RPMI7951 (cell line): ENCODE measurements around the gene TSC1. TPM values are rescaled to one million over a fixed set of nuclear protein-coding genes. Genes with fewer than 3 reads are reported as not detected.

ENCODE experiments used
- DNase-seq: peaks from one replicate; pipeline ENCODE4 v3.0.0-alpha.2; 2012; ENCODE audit warnings: low read depth
- total RNA-seq: library from RNA; depleted of rRNA; stranded (reverse); fragments of >200 nt; shearing (Covaris generic); gene quantifications from 2 replicates; pipeline ENCODE4 v1.2.3, GENCODE V29; 2014

TSC1 gene
- total RNA-seq, 1 experiment from 2014 or later, result 20.7 TPM

GRCh38 chr9:132888151-132888550 lies 56.3 kb downstream of the TSC1 start:
- DNase-seq, result no peak

GRCh38 chr9:132887181-132888120 lies 57.0 kb downstream of the TSC1 start:
- DNase-seq, result no peak

DNA sequence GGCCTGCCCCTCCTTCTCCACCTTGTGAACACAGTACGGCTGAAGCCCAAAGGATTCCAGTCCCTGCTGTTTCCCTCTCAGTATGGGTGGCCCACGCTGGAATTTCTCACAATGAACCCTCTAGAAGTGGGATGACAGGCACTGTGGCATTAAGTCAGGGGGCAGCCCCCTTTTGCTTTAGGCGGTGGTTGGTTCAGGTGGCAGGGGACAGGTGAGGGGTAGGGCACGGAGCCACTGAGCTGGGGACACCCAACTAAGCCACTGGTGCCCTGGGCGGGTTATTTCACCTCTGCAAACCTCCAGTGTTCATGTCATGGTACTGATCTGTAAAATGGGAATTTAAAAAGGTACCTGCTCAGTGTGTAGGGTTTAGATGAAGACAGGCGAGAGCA lies 58.1 kb downstream of the TSC1 start:
- DNase-seq, result no peak

- no peak for DNase-seq
Measured at GRCh38 chr9:132885720-132886333, 58.6 kb downstream of the TSC1 start.

- DNase-seq, result no peak
Measured at GRCh38 chr9:132883349-132884294, 60.8 kb downstream of the TSC1 start.

GRCh38 chr9:132882616-132883015 lies 61.8 kb downstream of the TSC1 start:
- no peak for DNase-seq

DNA sequence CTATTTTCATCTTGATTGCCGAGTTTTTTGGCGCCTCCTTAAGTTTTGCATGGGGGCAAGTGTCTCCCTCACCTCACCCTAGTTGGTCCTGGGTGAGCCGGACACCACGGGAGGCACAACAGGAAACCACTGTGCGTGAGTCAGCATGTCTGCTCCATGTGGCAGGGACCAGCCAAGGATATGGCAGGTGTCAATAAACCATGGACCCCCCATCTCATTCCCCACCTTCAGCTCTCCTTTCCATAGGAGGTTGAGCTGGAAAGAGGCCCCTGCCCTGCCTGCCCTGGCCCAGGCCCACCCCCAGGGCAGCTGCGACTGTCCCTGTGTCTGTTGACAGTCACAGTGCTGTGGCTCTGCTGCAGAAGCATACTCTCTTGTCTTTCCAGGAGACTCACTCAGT lies 62.6 kb downstream of the TSC1 start:
- DNase-seq, result no peak

DNA sequence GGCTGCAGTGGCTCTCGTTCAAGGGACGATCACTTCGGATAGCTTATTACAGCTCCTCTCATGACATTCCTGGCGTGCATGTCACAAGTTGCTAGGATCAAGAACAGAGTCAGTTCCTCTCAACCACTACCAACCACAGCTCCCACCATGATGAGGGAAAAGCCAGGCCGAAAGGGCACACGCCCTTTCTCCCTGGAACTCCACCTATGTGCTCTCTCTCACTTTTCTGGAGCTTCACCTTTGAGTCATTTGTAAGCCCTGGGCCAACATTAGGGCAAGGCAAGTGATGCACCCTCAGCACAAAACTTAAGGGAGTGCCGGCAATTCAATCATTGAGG lies 64.1 kb downstream of the TSC1 start:
- DNase-seq, result peak; percentile 37

GRCh38 chr9:132879457-132880323 lies 64.7 kb downstream of the TSC1 start:
- DNase-seq, result peak; percentile 23

DNA sequence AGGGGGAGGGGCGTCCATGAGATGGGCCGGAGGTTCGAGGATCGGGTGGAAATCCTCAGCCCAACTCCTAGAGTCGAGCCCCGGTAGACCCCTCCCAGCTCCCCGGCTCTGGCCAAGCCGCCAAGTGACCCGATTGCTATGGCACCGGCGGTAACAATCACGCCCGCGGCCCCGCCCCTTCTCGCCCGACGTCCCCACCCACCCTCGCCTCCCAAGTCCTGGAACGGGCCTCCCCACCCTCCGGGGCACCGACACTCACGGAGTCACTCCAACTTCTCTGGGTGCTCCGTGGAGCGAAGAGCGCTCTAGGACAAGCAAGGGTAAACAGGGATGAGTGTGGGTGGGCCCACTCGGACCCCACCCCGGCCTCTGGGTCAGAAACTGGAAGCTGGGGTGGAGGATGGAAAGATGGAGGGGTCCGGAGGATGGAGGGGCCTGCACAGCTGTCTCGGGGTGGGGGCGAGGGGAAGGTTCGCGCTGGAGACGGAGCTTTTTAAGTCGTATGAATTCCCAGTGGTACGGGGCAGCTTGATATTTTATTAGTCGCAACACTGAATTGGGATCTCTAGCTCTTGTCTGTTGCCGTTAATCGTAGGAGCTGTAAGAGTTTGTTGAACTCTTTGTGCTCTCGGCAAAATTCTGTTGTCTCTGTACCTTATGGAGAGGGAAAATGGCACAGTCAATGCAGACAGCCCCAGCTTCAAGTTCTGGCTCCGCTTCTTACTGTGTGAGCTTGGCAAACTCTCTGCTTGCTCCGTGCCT lies 65.5 kb downstream of the TSC1 start, which contains the start of gene SPACA9:
SPACA9 (plus strand) TSS at position 204 of the 762 bp plus-strand sequence. CDS start 5,050 bp downstream, outside the sequence.
- peak; percentile 52 for DNase-seq

- DNase-seq, result peak; percentile 67
Measured at GRCh38 chr9:132877824-132878694, 66.4 kb downstream of the TSC1 start, which contains the start of gene AK8. AK8 (minus strand) TSS chr9:132878284; CDS start chr9:132878255, 29 bp downstream.

DNA sequence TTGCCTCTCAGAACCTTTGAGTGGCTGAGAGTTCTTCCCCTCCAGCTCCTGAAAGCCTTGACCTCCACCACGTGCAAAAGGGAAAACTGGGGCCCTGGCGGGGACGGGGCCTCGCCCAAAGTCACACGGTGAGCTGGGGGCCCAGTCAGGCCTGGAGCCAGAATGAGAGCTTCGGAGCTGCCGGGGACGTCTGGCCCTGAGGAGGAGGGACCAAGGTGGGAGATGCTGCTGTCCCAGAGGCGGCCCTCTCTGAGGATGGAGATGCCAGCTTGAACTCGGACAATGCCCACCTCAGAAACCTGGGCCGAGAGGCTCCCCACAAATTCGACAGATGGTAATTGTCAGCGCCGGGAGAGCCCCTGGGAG lies 67.0 kb downstream of the TSC1 start:
- no peak for DNase-seq

DNA sequence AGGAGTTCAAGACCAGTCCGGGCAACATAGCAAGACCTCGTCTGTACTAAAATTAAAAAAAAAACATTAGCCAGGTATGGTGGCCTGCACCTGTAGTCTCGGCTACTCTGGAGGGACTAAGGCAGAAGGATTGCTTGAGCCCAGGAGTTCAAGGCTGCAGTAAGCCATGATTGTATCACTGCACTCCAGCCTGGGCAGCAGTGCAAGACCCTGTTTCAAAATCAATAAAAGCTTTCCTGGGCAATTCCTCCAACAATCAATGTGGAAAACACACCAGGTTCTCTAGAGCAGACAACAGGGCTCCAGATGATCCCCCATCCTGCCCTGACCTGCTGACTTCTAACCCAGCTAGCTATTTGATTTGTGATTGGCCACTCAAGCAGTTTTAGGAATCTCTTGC lies 67.6 kb downstream of the TSC1 start:
- no peak for DNase-seq

DNA sequence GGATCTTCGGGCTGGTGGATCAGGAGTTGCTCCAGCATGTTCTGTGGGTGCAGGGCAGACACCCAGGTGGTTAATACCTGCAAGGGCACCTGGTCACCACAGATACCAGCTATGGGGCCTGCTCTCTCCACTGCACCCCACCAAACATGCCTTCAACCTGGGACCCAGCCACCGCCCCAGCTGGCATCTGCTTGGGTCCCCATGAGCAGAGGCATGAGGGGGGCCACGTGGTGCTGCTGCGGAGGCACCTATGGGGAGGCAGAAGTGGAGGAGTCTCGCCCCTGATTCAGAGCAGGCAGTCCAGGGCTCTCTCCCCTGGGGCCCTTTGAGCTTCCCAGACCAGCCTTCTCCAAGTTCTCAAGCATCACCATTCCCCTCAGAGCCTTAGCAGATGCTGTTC lies 69.3 kb downstream of the TSC1 start:
- DNase-seq, result no peak

DNA sequence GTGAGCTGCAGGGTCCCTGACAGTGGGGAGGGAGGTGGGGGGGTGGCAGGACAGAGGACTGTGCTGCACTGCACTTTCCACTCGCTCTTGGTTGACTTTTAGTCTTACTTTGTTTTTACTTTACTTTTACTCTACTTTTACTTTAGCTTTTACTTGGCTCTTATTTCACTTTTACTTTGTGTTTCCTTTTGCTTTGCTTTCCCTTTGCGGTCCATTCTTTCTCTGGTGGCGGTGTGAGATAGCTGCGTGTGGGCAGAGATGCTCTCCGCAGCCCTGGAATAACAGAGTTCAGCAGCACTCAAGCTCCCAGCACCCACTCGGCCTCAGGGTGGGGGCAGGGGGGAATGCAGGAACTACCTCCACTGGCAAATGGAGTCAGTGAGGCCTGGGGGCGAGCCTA lies 71.0 kb downstream of the TSC1 start:
- no peak for DNase-seq

- DNase-seq, result no peak
Measured at GRCh38 chr9:132869266-132869665, 75.2 kb downstream of the TSC1 start.

DNA sequence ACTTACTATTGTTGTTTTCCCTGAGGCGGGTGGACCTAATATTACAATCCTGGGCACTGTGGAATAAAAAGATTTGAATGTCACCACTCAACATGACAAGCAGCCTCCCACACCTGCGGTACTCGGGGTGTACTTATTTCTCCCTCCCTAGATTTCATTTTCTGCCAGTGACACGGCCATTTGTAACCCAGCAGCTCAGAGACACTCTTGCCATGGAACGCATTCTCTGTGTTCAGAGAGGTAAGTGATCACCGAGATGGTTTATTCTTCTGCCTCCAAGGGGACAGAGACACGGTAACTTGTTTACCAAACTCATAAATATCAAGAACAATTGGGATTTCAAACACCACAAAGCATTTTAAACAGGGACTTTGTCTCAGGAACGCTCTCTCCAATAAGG lies 77.5 kb downstream of the TSC1 start:
- DNase-seq, result no peak

GRCh38 chr9:132864691-132865090 lies 79.7 kb downstream of the TSC1 start:
- DNase-seq, result no peak

GRCh38 chr9:132864277-132864676 lies 80.1 kb downstream of the TSC1 start:
- DNase-seq, result no peak
